ENCODE results near the gene SLC17A8. TPM values are rescaled to one million over a fixed set of nuclear protein-coding genes. Genes with fewer than 3 reads are reported as not detected.

SLC17A8 gene
- polyA plus RNA-seq, 1 donor (not counting 4 experiments of a cell fraction or from before 2014, with no cell fraction given) = not detected

GRCh38 chr12:100460702-100461101 is 103.8 kb downstream of the SLC17A8 start:
- no peaks in the 10 kb centered on the region for H3K9me3 ChIP-seq (ENCODE audit: control insufficient read depth, low read depth, low read length)
- FAIRE-seq (no peak), DNase-seq (ENCODE audit: low read depth, low spot score) (no peak)
- no peaks in the 10 kb centered on the region for H4K20me1 ChIP-seq (ENCODE audit: control insufficient read depth, extremely low read depth, insufficient read depth, low read length)
- no peak overlapping the region for H2AFZ ChIP-seq (ENCODE audit: control insufficient read depth, low read length)
- H3K9me1 ChIP-seq (ENCODE audit: control insufficient read depth, extremely low read depth, insufficient read depth, low read length) = no peaks in the 10 kb centered on the region
- TF ChIP-seq EZH2 (IDR thresholded peaks at IDR 0.05; ENCODE audit: low read length) (no peak), CTCF (optimal IDR thresholded peaks at IDR 0.05 in 1 of 3, IDR thresholded peaks at IDR 0.05 in 1 of 3, conservative IDR thresholded peaks at IDR 0.05 in 1 of 3; ENCODE audit: extremely low read depth in 1 of 3, insufficient read depth in 2 of 3, low read length in 3 of 3) (no peak)
- no peaks in the 10 kb centered on the region for H3K79me2 ChIP-seq (ENCODE audit: control insufficient read depth, insufficient read depth, low read length)
- dilution Hi-C loops (cut with MboI; ENCODE audit: extremely low pct_ligation_motif_present, low sequenced_read_pairs) = no loop called here
- H3K9ac ChIP-seq (ENCODE audit: control insufficient read depth, extremely low read depth, insufficient read depth, low read length) = no peak overlapping the region
- H3K27me3 ChIP-seq (ENCODE audit: control insufficient read depth, extremely low read depth, insufficient read depth, low read length) = no peaks in the 10 kb centered on the region
- H3K4me3 ChIP-seq (ENCODE audit: control insufficient read depth in 2 of 3, extremely low read depth in 1 of 3, insufficient read depth in 2 of 3, low read depth in 1 of 3, low read length in 3 of 3) = no peak overlapping the region
- H3K4me2 ChIP-seq (ENCODE audit: control insufficient read depth, extremely low read depth, insufficient read depth, low read depth, low read length) = no peak overlapping the region
- H3K4me1 ChIP-seq (ENCODE audit: control insufficient read depth, extremely low read depth, insufficient read depth, low read length) = no peaks in the 10 kb centered on the region
- H3K36me3 ChIP-seq (ENCODE audit: control insufficient read depth in 2 of 2, extremely low read depth in 1 of 2, insufficient read depth in 2 of 2, low read length in 2 of 2) = no peaks in the 10 kb centered on the region
- no peak overlapping the region for H3K27ac ChIP-seq (ENCODE audit: control insufficient read depth, insufficient read depth, low read length)

- Histone ChIP-seq H3K4me3 (ENCODE audit: control insufficient read depth in 2 of 3, extremely low read depth in 1 of 3, insufficient read depth in 2 of 3, low read depth in 1 of 3, low read length in 3 of 3) (no peak overlapping the region), H3K9me3 (ENCODE audit: control insufficient read depth, low read depth, low read length) (no peaks in the 10 kb centered on the region), H2AFZ (ENCODE audit: control insufficient read depth, low read length) (no peak overlapping the region), H3K9me1 (ENCODE audit: control insufficient read depth, extremely low read depth, insufficient read depth, low read length) (no peaks in the 10 kb centered on the region), H3K4me2 (ENCODE audit: control insufficient read depth, extremely low read depth, insufficient read depth, low read depth, low read length) (no peak overlapping the region), H3K4me1 (ENCODE audit: control insufficient read depth, extremely low read depth, insufficient read depth, low read length) (no peaks in the 10 kb centered on the region), H3K27me3 (ENCODE audit: control insufficient read depth, extremely low read depth, insufficient read depth, low read length) (no peaks in the 10 kb centered on the region), H3K36me3 (ENCODE audit: control insufficient read depth in 2 of 2, extremely low read depth in 1 of 2, insufficient read depth in 2 of 2, low read length in 2 of 2) (no peaks in the 10 kb centered on the region), H4K20me1 (ENCODE audit: control insufficient read depth, extremely low read depth, insufficient read depth, low read length) (no peaks in the 10 kb centered on the region), H3K27ac (ENCODE audit: control insufficient read depth, insufficient read depth, low read length) (no peak overlapping the region), H3K9ac (ENCODE audit: control insufficient read depth, extremely low read depth, insufficient read depth, low read length) (no peak overlapping the region), H3K79me2 (ENCODE audit: control insufficient read depth, insufficient read depth, low read length) (no peaks in the 10 kb centered on the region)
- dilution Hi-C loops (cut with MboI; ENCODE audit: extremely low pct_ligation_motif_present, low sequenced_read_pairs) = no loop called here
- no peak for TF ChIP-seq EZH2 (IDR thresholded peaks at IDR 0.05; ENCODE audit: low read length)
- no peak for TF ChIP-seq CTCF (optimal IDR thresholded peaks at IDR 0.05 in 1 of 3, IDR thresholded peaks at IDR 0.05 in 1 of 3, conservative IDR thresholded peaks at IDR 0.05 in 1 of 3; ENCODE audit: extremely low read depth in 1 of 3, insufficient read depth in 2 of 3, low read length in 3 of 3)
- FAIRE-seq (no peak), DNase-seq (ENCODE audit: low read depth, low spot score) (no peak)
Measured at GRCh38 chr12:100461330-100461973, 104.6 kb downstream of the SLC17A8 start.

All from keratinocyte (primary cell).